Stimulated activated naive CD8-positive, alpha-beta T cell treated with anti-CD3 and anti-CD28 coated beads, Interleukin-15, Interleukin-2, amounts not matched to agents 100 ng/mL and 50 ng/mL, for 24 hours (primary cell): ENCODE measurements around the gene RSRP1.
"Not testable (repeated sequence)": the region's sequence is repeated elsewhere in the genome, so short reads cannot be mapped to it uniquely, and the experiment has no call there.

Experiments
- H3K27ac Mint-ChIP-seq: one replicate; pipeline ENCODE4 v1.8.0; 2021; ENCODE audit warnings: mild to moderate bottlenecking, mixed read lengths
- H3K27me3 Mint-ChIP-seq: one replicate; pipeline ENCODE4 v1.8.0; 2021; ENCODE audit warnings: mixed read lengths
- H3K36me3 Mint-ChIP-seq: one replicate; pipeline ENCODE4 v1.8.0; 2021; ENCODE audit warnings: low read depth, mixed read lengths
- H3K4me1 Mint-ChIP-seq: one replicate; pipeline ENCODE4 v1.8.0; 2021; ENCODE audit warnings: low read depth, mixed read lengths
- H3K4me3 Mint-ChIP-seq: one replicate; pipeline ENCODE4 v1.8.0; 2021; ENCODE audit warnings: mild to moderate bottlenecking, mixed read lengths
- H3K9me3 Mint-ChIP-seq: one replicate; pipeline ENCODE4 v1.8.0; 2021; ENCODE audit warnings: mixed read lengths

Gene RSRP1

DNA sequence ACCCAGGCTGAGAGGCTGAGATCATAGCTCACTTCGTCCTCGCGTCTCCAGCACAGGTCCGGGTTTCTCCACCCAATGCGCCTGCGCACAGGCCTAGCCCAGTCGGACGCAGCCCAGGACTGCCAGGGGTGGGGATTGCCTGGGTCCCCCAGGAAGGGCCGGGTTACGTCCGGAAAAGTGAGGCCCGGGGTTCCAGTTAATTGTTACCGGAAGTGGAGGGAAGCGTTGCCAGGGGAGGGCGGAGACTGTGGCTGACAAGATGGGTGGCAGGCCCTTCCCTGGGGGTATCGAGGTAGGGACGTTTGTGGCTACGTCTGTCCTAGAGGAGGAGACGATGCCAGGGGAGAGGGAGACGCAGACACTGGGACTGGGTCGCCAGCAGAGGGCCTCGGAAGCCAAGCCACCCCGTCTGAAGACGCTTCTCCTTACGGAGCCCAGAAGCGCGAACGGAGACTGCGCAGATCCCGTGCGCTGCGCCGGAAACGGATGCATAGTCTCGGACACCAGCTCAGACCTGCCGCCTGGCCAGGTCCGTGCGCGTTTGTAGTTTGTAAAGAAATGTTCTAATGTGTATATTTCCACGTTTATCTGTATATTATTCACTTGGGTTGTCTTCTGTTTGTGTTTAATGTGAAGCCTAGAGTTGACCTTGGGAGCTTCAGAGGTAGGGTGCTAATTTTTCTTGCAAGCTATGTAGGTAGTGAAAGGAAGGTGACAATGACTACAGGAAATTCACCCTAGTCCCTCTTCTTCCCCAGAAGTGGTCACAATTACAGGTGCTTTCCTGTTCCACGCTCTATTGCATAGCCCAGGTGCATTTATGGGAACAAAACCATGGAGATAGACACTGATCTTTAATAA is 7.3 kb downstream of the RSRP1 start:
- H3K27me3 Mint-ChIP-seq: no peaks in the 10 kb centered on the region
- H3K4me3 Mint-ChIP-seq: peak overlapping the region; percentile 90
- H3K36me3 Mint-ChIP-seq: peaks cover 41% of the 10 kb centered on the region
- peaks cover 73% of the 10 kb centered on the region for H3K4me1 Mint-ChIP-seq
- H3K9me3 Mint-ChIP-seq: no peaks in the 10 kb centered on the region
- H3K27ac Mint-ChIP-seq: peak overlapping the region; percentile 92

DNA sequence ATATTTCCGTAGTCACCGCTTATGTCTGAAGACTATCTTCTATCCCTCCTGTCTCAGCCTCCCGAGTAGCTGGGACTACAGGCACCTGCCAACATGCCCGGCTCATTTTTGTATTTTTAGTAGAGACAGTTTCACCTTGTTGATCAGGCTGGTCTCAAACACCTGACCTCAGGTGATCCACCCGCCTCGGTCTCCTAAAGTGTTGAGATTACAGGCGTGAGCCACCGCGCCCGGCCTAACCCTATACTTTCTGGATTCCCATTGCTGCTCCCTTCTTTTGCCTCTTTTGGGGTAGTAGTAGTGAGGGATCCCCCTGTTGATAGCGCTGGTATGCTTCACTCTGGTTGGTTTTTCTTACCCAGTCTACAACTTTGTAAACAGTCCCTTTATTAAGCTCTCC is 9.2 kb downstream of the RSRP1 start:
- Mint-ChIP-seq H3K4me1 (peaks cover 63% of the 10 kb centered on the region), H3K9me3 (no peaks in the 10 kb centered on the region), H3K27ac (no peak overlapping the region), H3K27me3 (no peaks in the 10 kb centered on the region), H3K4me3 (no peak overlapping the region), H3K36me3 (peaks cover 33% of the 10 kb centered on the region)

DNA sequence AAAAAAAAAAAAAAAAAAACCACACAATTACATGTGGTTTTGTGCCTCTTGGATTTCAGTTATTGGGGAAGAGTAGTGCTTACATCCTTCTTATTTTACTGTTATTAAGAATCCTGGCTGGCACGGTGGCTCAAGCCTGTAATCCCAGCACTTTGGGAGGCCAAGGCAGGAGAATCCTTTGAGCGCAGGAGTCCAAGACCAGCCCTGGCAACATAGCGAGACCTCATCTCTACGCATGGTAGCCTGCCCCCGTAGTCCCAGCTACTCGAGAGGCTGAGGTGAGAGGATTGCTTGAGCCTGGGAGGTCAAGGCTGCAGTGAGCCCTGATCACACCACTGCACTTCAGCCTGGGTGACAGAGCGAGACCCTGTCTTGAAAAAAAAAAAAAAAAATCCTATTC is 11.0 kb downstream of the RSRP1 start:
- H3K27me3 Mint-ChIP-seq, H3K27ac Mint-ChIP-seq, H3K9me3 Mint-ChIP-seq, H3K4me3 Mint-ChIP-seq: not testable (repeated sequence)
- peaks cover 19% of the 10 kb centered on the region for H3K36me3 Mint-ChIP-seq
- peaks cover 56% of the 10 kb centered on the region for H3K4me1 Mint-ChIP-seq

DNA sequence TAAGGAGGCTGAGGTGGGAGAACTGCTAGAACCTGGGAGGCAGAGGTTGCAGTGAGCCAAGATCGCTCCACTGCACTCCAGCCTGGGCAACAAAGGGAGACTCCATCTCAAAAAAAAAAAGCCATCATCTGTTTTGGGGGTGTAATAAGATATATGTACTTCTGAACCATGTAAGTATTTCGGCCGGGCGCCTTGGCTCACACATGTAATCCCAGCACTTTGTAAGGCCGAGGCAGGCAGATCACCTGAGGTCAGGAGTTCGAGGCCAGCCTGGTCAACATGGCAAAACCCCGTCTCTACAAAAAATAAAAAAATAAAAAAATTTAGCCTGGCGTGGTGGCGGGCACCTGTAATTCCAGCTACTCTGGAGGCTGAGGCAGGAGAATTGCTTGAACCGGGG is 11.8 kb downstream of the RSRP1 start:
- H3K27ac Mint-ChIP-seq, H3K9me3 Mint-ChIP-seq, H3K27me3 Mint-ChIP-seq, H3K4me3 Mint-ChIP-seq: not testable (repeated sequence)
- peaks cover 53% of the 10 kb centered on the region for H3K4me1 Mint-ChIP-seq
- H3K36me3 Mint-ChIP-seq: peaks cover 21% of the 10 kb centered on the region

DNA sequence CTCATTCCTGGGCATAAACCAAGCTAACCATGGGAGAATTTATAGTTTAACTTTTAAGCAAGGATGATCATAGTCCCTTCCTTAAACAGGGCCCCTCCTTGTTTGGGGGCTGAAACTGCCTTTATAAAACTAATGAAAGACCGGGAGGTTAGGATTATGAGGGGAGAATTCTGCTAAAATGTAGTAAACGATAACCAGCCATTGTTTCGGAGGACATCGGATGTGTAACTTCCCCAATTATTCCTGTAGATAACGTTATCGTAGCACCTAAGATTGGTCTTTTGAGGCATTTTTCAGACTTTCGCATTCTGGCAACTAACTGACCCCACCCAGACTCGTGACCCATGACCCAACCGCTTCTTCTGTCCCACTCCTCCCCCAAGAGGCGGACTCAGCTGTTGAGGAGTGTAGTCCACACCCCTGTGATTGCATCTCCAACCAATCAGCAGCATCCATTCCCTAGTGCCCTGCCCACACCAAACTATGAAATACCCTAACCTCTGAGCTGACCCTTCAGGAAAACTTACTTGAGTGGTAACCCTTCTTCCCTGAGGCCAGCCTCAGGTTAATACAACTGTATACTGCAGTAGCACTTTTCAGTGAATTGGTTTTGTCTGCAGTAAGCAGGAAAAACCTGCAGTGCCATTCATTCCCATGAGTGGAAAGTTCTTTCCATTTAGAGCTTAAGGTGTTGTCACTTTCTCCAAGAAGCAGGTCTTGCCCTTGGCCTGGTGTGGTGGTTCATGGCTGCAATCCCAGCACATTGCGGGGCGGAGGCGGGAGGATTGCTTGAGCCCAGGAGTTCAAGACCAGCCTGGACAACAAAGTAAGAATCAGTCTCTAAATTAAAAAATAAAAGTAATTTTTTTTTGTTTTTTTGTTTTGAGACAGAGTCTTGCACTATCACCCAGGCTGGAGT is 14.1 kb downstream of the RSRP1 start:
- H3K27ac Mint-ChIP-seq: no peak overlapping the region
- no peak overlapping the region for H3K4me3 Mint-ChIP-seq
- peaks cover 29% of the 10 kb centered on the region for H3K36me3 Mint-ChIP-seq
- no peaks in the 10 kb centered on the region for H3K27me3 Mint-ChIP-seq
- H3K9me3 Mint-ChIP-seq: no peaks in the 10 kb centered on the region
- peaks cover 45% of the 10 kb centered on the region for H3K4me1 Mint-ChIP-seq

DNA sequence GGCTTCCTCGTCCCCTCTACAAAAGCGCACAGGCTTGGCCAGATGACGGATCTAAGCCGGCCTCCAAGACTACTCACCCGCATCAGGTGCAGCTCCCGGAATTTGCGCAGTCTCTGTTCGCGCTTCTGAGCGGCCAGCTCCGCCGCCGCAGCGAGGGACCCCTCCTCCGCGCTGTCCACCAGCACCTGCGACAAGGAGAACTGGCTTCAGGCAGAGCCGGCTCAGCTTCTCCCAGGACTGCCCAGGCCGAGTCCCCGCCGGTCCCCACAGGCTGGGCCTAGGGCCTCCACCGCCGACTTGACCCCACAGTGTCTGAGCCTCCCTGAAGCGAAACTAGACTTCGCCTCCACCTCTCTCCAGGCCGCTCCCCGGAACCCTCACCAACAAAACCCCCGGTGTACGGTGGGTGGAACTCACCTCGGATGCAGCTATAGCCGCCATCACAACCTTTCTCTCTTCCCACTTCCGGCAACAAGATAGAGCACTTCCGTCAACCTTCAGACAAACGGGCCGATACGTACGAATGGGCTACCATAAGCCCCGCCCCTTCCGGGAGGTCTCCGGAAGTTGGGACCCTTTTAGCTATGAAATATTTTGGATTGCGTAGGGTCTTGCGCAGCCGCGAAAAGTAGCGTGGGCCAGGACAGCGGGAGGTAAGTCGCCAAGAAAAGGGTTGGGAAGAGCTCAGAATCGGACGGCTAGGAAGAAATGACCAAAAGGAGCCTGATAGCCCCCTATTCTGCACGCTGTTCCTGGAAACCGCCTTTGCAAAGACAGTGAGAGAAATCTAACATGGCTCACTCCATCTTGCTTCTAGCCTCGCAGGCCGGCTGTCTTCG is 15.0 kb downstream of the RSRP1 start, which contains the start of gene SYF2:
TSS of gene SYF2 (minus strand) at position 476 of the 839 bp plus-strand sequence. CDS start at position 441, 35 bp downstream.
- Mint-ChIP-seq H3K4me3 (no peak within 1 kb of the TSS), H3K4me1 (peaks cover 43% of the 10 kb centered on the region), H3K27me3 (no peaks in the 10 kb centered on the region), H3K36me3 (peaks cover 38% of the 10 kb centered on the region), H3K27ac (no peak within 1 kb of the TSS), H3K9me3 (no peaks in the 10 kb centered on the region)

DNA sequence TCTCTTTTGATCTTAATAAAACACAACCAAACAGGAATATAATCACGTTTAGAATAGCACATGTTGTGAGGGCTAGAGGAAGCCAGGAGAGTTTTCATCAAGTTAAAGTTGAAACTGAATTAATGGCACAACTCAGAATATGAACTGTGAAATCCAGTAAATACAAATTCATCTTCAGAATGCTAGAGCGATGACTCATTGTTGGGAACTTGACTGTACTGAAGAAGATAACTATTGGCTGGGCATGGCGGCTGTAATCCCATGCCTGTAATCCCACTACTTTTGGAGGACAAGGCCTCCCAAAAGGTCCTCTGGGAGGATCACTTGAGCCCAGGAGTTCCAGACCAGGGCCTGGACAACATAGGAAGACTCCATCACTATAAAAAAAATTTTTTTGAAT is 23.8 kb downstream of the RSRP1 start:
- Mint-ChIP-seq H3K27ac (no peak overlapping the region), H3K4me1 (peaks cover 5% of the 10 kb centered on the region), H3K4me3 (no peak overlapping the region), H3K9me3 (no peaks in the 10 kb centered on the region), H3K27me3 (no peaks in the 10 kb centered on the region), H3K36me3 (peaks cover 44% of the 10 kb centered on the region)

DNA sequence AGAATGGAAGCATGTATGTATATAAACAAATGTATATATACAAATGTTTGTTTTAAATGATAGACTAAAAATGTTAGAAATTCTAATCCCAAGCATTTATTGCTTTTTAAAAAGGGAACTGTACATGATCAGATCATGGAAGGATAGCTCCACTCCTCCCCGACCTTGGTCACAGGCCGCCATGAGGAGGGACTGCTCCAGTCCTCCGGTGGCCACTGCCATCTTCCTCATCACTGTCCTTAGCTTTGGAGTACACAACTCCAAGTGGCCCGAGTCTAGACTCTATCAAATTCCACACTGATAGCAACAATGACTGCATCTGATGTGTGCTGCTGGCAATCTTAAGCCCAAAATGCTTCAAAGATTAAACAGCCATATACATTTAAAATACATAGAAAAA is 24.6 kb downstream of the RSRP1 start:
- Mint-ChIP-seq H3K36me3 (peaks cover 38% of the 10 kb centered on the region), H3K27ac (no peak overlapping the region), H3K4me1 (no peaks in the 10 kb centered on the region), H3K9me3 (no peaks in the 10 kb centered on the region), H3K4me3 (no peak overlapping the region), H3K27me3 (no peaks in the 10 kb centered on the region)

DNA sequence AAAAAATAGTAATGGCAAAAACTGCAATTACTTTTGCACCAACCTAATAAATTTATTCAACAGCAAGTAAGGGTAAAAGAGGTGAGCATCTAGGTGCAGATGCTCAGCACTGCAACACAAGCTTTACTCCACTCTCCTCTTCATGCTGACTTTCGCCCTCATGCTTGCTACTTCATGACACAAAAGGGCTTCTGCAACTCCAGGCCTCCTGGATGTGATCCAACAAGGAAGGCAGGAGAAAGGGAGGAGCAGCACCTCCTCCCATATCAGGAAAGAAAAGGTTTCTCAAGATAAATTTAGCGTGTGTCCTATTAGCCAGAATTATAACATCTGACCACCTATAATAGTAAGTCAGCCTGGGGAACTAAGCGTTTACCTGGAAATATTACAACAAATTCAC is 26.6 kb downstream of the RSRP1 start:
- Mint-ChIP-seq H3K36me3 (peaks cover 25% of the 10 kb centered on the region), H3K27me3 (no peaks in the 10 kb centered on the region), H3K4me1 (peaks cover 6% of the 10 kb centered on the region), H3K4me3 (no peak overlapping the region), H3K9me3 (no peaks in the 10 kb centered on the region), H3K27ac (no peak overlapping the region)

DNA sequence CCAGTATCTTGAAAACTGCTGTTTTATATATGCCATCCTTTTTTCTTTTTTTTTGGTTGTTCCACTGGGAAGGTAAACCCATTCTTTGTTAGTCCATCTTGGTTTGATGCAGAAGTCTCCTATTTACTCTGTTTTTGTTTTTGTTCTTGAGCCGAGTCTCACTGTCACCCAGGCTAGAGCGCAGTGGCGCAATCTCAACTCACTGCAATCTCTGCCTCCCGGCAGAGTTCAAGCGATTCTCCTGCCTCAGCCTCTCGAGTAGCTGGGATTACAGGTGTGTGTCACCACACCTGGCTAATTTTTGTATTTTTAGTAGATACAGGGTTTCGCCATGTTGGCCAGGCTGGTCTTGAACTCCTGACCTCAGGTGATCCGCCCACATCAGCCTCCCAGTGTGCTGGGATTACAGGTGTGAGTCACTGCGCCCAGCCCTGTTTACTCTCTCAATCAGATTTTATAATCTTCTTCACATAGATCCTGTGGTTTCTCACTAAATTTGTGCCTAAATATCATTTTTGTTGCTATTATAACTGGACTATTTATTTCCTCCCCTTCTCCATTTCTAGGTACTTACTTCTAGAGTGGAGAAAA is 27.5 kb downstream of the RSRP1 start:
- Mint-ChIP-seq H3K27ac (no peak overlapping the region), H3K4me3 (no peak overlapping the region), H3K4me1 (peaks cover 6% of the 10 kb centered on the region), H3K9me3 (no peaks in the 10 kb centered on the region), H3K27me3 (no peaks in the 10 kb centered on the region), H3K36me3 (peaks cover 22% of the 10 kb centered on the region)

DNA sequence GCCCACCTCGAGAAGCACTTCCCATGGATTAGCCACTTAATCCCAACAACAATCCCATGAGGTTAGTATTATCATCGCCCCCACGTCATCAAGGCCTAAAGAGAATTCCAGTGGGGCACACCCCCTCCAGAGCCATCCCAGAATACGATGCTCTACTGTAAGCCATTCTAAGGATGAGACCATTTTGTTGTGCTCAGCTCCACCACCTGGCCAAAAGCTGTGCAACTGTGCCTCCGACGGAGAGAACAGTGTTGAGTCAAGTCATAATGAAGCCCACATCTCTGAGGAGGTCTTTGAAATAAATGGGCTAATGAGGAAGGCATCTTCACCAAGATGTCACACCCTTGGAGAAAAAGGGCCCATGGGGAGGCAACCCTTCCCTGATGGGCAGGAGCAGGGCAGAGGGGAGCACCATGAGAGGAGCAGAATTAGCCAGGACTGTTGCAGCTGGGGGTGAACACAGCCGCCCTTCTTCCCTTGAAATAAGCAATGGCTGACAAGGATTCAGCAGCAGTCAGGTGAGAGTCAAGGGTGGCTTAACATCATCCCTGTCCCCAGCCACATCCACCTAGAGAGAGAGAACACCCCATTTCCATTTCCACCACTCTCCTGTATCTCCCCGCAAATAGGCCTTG is 29.5 kb downstream of the RSRP1 start:
- Mint-ChIP-seq H3K27ac (no peak overlapping the region), H3K4me3 (no peak overlapping the region), H3K9me3 (no peaks in the 10 kb centered on the region), H3K4me1 (peaks cover 6% of the 10 kb centered on the region), H3K27me3 (no peaks in the 10 kb centered on the region), H3K36me3 (peaks cover 10% of the 10 kb centered on the region)

DNA sequence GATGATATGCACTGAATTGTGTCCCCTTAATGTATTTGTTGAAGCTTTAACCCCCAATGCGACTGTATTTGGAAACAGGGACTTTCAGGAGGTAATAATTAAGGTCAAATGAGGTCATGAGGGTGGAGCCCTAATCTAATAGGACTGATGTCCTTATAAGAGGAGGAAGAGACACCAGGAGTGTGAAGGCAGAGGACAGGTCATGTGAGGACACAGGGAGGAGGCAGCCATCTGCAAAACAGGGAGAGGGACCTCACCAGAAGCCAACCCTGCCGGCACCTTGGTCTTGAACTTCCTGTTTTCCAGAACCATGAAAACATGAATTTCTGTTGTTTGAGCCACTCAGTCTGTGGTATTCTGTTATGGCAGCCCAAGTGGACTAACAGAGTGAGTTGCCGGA is 30.2 kb downstream of the RSRP1 start:
- Mint-ChIP-seq H3K36me3 (peaks cover 5% of the 10 kb centered on the region), H3K4me1 (peaks cover 6% of the 10 kb centered on the region), H3K4me3 (no peak overlapping the region), H3K9me3 (no peaks in the 10 kb centered on the region), H3K27ac (no peak overlapping the region), H3K27me3 (no peaks in the 10 kb centered on the region)

DNA sequence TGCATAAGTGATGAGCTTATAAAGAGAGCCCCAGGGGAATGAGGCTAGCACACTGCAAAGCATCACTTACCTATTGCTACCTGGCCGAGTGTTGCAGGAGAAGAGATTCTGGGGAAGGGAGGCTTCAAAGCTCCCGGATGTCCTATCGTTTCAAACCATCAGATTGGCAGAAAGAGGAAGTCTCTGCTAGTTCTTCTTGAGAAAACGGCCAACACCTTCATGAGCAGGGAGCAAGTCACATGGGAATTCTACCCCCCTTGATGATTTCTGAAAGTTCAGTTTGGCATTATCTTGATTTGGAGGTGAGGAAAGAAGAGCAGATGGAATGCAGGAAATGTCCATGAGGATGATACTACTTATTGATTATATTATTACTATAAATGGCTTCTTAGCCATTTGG is 31.1 kb downstream of the RSRP1 start:
- Mint-ChIP-seq H3K4me1 (peaks cover 6% of the 10 kb centered on the region), H3K27ac (no peak overlapping the region), H3K27me3 (no peaks in the 10 kb centered on the region), H3K4me3 (no peak overlapping the region), H3K9me3 (no peaks in the 10 kb centered on the region), H3K36me3 (no peaks in the 10 kb centered on the region)

DNA sequence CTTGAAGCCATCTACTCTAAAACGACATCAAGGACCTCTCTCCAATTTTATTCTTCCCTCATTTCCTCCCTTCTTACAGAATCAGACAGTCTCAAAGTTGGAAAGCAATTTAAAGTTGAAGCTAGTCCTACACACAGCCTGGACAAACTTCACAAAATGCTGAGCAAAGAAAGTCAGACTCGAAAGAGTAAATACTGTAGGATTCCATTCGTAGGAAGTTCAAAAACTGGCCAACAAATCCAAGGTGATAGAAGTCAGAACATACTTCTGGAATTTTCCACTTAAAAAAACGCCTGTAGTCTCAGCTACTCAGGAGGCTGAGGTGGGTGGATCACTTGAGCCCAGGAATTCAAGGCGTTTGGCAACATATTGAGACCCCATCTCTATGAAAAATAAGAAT is 34.5 kb downstream of the RSRP1 start:
- Mint-ChIP-seq H3K27me3 (peaks cover 4% of the 10 kb centered on the region), H3K4me1 (peaks cover 6% of the 10 kb centered on the region), H3K4me3 (no peak overlapping the region), H3K9me3 (no peaks in the 10 kb centered on the region), H3K36me3 (no peaks in the 10 kb centered on the region), H3K27ac (no peak overlapping the region)
